ENCODE data around the gene HEG1. TPM values are rescaled to one million over a fixed set of nuclear protein-coding genes. Genes with fewer than 3 reads are reported as not detected.

HEG1 gene
- polyA plus RNA-seq, 10 donors: 27.5 to 44.2 (median 36.0) TPM

DNA sequence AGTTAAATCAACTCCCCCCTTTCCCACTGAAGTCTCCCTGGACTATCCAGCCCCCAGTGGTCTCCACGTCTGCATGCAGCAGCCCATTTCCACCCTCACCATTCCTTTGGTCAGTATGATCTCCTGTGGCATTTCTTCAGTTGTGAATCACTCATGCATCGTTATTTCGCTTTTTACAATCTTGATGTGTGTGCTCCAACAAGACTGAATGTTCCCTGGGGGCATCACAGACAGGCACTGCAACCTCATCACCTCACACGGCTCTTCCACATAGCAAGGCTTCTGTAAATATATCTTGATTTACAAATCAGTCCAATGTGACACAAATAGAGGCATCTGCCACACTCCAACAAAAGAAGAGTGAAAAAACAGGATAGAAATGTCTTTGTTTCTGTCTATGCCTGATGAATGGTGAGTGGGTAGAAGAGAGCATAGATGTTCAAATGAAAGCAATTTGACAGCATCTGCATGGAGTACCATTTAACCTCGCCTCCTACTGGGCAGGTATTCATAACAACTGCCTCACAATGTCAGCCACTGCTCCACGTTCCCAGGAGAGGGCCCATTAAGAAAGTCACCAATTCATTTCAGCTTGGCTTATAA is 5.2 kb downstream of the HEG1 start:
- DNase-seq: no peak

DNA sequence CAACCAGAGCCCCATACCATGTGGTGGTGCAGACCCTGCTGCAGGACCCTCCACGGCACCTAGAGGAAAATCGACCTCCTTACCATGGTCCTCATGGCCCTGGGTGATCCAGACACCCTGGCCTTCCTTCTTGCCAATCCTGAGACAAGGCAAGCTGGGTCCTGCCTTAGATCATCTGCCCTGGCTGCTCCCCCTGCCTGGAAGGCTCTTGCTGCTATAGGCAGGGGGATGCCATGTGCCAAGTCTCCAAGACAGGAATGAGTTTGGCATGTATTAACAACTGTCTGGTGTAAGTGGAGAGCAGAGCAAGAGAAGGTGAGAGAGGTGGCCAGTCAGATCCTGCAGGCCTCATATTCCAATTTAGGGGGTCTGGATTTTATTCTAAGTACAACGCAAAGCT is 7.5 kb downstream of the HEG1 start:
- no peak for DNase-seq

DNA sequence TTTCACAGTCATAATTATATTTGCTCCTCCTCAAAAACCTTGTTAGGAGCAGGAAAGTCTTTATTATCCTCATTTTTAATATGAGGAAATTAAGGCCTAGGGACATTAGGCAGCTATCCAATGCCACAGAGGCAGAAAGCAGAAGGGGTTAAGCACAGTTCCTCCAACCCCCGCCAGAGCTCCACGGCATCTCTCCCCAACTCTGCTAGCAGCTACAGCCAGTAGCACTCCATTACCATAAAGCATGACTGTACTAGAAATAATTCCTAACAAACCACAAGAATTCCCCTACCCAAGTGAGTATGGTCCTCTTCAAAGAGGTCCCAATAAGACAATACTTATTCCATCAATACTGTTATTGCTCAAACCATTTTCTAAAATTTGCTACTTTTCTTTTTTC is 9.8 kb downstream of the HEG1 start:
- DNase-seq: peak in 1 of 3 donors; percentile 72

DNA sequence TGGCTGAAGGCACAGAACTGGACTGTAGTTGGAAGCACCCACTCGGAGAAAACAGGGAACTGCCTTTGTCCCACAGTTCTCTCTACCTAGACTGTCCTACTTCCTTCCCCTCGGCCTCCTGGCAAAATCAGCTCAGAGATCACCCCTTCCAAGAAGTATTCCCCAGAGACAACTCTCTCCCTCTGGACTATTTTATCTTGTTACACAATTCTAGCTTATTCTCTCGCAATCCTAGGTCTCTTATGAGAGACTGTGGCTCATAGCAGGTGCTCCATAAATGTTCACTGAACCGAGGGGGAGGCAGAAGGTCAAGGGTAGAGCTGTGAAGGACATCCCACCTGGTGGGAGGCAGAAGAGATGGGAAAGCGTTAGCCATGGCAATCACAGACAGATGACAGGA is 10.6 kb downstream of the HEG1 start:
- no peak for DNase-seq

DNA sequence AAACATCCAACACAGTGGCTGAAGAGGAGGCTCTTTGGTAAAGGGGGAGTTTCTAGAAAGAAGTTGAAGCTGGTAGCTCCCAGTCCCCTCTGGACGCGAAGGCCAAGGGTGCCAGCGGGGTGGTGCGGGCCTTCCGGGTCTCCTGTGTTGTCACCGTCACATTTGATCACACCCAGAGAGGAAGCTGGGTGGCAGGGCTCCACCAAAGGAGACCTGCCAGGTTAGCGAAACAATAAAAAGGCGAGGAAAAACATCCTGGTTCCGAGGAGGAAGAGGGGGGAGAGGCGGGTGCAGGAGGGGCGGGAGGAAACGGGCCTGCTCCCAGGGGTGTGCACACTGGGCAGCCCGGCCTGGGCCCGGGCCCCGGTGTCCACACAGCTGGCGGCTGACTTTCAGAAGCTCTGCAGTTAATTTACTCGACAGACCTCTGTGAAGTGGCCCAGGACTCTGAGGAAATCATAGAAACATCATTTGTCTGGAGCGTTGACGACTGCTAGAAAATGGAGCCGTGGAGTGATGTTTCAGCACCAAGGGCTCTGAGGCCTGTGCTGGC is 12.1 kb downstream of the HEG1 start:
- DNase-seq: peak in 2 of 3 donors; percentile 41 to 69

DNA sequence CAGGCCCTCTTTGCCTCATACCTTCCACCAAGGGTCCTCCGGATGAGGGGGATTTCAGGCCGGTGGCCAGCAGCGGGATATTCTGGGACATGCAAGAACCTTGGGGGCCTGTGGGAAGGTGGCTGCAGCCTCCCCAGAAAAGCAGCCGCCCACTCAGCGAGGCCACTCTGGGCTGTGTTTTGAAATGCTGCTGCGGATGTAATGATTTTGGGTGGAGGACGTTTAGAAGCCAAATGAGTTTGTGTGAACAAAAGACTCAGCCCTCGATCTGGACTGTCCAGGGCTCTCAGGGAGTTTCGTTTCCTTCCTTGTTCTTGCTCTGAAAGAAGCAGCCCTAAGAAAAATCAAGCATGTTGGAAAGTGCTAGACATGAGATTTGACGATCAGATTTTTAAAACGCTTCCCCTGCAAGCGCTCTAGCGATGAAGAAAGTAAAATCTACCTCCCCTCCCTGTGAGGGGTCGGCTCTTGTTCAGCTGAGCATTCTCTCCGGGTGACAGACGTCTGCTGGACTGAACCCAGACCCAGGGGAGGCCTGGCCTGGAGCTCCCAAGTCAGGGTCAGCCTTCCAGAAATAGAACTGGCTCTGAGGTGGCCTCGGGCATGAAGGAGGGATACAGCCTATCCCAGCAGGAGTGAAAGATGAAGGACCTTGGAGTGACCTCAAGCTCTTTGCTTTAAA is 12.9 kb downstream of the HEG1 start:
- DNase-seq: peak; percentile 49 to 88 (median 75)

DNA sequence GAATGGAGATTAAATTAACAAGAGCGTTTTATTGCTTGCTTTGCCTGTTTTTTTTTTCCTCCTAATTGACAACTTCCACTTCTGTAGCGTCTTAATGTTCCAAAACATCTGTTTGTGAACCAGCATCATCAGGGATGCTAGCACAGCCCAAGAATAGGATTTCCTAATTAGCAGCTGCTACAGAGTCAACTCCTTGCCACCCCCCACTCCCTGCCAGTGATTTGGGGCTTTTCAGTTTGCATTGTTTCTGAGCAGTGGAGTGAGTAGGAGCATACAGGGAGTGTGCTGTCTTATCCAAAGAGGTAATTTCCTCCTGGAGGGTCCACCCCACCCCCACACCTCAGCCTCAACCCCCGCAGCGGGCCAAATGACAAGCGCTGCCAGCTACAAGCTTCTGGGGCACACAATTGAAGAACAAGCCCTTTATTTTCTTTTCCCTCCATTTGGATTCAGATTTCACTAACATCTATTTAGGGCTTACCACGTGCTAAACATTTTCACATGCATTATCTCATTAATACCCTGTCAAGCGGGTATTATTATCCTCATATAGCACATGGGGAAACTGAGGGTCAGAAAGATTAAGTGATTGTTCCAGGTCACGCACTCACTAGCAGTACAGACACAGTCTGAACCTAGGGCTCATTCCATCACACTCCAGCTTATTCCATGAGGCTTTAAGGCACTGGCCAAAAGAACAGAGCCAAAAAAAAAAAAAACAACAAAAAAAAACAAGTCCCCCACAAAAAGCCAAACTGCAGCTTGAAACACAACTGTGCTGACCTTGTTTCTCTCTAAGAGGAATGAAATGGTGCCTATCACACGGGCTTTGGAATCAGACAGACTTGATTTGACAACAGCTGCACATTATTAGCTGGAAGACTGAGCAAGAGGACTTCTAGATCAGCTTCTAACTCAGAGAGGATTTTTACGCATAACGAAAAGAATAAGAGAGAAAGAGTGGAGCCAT is 16.4 kb downstream of the HEG1 start:
- peak; percentile 41 to 76 (median 43) for DNase-seq

DNA sequence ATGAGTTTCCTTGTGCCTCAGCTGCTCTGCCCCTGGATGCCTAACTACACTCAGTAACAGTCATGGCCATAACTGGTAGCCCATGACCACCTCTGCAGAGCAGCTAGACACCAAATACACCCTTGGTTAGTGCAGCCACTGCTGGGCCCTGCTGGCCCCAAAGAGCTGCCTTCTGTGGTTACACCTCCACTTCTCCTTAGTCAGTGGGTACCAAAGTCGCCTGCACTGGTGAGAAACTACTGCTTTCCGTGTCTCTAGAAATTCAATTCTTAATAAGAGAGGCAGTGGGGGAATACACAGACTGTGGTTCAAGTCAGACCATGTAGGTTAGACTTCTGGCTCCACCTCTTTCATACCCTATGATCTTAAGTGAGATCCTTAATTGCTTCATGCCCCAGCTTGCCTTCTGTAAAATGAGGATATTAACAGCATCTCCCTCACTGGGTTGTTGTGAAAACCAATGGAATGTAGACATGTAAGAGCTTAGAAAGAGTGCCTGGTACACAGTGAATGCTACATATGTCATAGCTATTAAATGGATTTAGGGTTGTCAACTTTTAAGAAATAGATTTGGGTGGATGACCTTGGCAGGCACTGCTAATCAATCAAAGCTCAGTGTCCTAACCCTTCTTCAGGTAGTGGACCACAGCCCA is 18.2 kb downstream of the HEG1 start:
- no peak for DNase-seq

DNA sequence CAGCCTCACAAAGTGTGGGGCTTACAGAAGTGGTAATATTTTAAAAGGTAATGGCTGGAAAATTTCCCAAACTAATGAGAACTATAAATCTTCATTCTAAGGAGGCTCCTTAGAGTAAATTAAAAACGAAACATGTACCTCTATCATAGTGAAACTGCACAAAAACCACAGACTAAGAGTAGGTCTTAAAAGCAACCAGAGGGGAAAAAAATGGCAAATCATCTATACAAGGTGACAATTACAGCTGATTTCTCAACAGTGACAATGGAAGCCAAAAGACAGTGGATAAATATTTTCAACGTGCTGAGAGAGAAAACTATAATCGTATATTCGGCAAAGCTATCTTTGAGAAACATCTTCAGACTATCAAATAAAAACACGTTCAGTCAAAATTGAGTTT is 20.6 kb downstream of the HEG1 start:
- DNase-seq: no peak

DNA sequence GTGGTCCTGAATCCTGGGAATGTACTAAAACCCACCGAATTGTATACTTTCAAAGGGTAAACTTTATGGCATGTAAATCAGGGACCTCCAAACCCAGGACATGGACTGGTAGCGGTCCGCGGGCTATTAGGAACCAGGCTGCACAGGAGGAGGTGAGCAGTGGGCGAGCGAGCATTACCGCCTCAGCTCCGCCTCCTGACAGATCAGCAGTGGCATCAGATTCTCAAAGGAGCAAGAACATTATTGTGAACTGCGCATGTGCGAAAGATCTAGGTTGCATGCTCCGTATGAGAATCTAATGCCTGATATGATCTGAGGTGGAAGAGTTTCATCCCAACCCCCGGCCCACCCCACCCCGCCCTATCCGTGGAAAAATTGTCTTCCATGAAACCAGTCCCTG is 22.2 kb downstream of the HEG1 start:
- DNase-seq: no peak

DNA sequence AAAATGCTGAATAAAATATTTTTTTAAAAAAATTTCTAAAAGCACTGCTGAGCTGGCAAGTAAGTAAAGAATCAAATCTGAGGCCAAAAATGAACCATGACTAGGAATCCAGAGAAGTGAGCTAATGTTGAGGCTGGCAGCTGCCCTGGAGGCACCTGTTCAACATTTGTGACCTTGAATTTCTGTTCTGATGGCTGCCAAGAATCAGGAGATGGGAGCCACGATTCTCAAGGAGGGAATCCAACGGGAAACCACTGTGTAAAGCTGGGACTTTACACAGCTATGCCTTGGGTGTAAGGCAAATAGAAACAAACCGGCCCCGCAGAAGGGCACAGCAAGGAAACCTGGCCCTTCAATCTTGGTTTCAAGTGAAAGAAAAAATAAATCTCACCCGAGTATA is 22.7 kb downstream of the HEG1 start:
- peak in 1 of 3 donors; percentile 57 for DNase-seq

DNA sequence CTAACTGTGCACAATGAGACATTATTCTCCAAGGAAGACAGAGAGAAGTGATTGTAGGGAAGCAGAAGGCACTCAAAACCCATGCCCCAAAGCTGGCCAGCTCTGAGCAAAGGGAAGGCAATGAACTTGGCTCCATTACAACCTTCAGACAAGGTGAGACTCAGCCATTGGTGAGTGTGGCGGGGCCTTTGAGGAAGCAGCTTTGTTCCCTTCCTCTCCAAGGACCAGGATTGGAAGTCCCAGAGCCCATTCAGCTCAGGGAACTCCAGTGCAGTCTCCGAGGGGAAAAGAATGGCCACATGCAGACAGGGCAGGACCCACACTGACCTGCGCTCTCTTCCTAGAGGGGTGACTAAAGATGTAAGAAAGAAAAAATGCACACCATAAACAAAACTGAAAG is 23.1 kb downstream of the HEG1 start:
- DNase-seq: no peak

DNA sequence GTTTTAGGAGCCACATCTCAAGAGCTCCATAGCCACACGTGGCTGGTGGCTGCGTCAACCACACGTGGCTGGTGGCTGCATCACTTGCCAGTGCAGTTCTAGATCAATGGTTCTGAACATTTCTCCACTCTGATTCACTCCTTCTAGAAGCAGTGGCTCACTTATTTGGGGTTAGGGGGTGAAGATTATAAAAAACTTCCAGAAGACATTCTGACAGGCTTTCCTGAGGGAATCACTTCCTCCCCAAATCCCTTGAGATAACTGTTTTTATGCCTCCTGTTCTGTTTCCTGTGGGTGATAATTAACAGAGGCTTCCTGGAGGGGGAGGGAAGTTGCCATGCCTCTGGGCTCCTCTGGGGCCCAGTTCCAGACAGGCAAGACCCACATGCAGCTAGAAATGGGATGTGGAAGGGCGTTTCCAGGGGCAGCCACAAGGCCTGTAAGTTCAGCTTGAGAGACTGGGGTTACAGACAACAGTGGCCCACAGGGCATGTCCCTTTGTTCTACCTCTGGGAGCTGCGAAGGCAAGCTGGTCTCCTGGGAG is 23.6 kb downstream of the HEG1 start:
- DNase-seq: no peak

DNA sequence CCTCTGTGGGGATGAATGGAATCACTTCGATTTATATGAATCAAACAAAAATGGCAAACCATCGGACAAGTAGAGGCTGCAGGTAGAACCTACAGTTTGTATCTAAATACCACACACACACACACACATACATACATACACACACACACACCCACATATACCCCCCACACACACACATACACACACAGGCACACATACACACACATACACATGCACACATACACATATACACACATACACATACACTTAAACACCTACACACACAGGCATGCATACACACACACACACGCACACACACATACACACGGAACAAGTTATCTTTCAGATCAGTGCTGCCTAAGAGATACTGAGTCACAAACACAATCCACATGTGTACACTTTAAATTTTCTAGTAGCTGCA is 24.3 kb downstream of the HEG1 start:
- no peak for DNase-seq

DNA sequence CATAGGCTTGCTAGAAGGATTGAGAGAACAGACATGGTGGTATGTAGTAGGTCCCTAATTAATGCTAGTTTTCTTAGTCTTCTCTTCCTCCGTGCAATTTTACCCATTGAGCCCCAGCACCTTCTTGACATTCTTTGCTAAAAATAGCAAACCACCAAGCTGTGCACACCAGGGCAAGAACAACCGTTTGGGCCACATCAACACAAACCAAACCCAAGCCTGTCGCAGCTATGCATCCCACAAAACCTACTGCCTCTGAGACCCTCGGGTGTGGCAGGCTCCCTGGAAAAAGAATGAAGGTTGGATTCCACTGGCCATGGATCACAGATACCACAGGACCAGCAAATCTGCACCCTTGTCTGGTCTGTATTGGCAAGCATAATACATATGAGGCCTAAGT is 27.1 kb downstream of the HEG1 start:
- DNase-seq: no peak

DNA sequence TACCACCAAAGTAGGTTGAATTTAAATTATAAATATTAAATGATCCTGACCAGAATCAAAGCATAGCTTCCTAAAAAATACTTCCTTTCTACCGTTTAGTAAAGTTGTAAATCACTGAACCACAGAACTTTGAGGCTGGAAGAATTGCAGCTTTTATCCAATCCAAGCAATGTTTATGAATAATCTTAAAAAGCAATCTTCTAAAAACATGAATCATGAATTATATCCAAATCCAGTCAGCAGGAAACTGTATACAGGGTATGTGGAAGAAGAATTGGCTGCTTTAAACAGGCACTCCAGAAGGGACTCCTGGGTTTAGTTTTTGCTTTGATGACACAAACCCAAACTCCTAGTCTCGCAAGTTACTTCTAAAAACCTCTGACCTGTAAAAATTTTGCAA is 30.2 kb downstream of the HEG1 start:
- DNase-seq: no peak

DNA sequence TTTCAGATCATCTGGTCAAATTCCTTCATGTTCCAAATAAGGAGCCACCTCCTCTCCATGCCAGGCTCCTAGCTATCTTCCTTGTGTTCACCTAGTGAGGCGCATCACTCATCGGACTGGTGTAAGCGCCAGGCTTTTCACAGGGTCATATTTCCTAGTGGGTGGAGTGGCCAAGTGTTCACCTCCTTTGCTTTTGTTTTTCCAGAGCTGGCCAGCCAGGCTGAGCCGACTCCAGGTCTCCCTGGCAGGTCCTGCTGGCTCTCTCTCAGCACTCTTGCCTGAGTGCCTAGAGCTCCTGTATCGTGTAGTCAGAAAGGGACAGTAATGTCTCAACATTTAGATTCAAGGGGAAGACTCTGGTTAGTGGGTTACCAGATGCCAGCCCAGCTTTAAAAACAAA is 31.0 kb downstream of the HEG1 start:
- DNase-seq: peak in 2 of 3 donors; percentile 37 to 55

DNA sequence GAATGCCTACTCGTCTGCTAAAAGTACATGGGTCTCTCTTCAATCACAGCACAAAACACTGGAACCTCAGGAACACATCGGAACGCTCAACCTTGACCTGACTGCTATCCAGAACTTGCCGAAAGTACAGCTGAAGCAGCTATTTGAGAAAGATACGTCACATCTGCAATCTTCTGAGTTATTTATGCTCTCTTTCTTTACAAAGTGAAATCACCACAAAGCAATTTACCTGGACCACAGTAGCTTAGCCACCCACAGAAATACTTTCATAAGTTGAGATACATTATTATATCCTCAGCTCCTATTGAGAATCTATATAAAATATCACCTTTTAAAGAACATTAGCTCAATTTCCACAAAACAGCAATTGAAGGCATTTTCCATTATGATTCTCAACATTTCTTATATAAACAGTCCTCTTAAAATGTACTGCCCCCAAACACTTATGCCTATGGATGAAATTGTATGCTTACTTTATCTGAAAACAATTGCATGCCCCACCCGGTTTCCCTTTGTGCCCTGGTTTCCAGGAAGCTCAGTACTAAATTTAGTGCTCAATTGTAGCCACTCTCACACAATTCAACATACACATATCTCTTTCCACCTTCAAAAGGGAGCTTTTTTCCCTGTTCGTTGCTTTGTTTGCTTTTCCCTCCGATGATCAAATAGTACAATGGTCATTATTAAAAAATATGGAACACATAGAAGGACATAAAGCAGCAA is 31.8 kb downstream of the HEG1 start:
- DNase-seq: no peak

DNA sequence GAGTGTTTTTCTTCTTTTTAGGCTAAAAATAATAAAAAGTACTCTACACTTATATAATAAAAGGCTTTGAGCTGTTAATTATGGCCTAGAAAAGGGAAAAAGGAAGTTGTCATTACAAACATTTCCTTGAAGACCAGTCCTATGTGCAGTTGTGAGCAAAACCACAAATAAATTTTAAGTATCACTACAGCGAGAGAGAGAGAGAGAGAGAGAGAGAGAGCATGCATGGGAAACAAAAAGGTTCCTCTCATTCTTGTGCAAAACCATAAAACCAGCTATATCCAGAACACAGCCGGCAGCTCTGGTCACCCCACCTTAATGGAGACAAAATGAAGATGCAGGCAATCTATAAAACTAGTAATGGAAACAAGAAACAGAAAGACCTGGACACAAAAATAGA is 33.6 kb downstream of the HEG1 start:
- no peak for DNase-seq

DNA sequence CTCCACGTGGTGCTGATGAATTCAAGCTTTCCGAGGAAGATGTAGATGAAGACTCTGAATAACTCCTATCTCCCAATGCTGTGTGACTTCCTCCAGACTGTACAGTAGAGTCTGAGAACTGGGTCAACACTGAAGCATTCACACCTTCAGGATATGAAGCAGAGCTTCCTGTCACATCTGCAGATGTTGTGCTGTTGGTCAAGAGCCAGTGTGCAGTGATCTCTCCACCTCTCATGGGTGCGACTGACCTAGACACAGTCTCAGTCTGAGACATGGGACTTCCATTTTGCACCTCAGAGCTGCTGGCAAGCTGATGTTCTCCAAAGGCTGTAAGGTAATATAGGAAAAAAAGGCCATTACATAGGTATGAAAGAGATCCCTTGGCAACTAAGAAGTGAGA is 36.5 kb downstream of the HEG1 start:
- no peak for DNase-seq

DNA sequence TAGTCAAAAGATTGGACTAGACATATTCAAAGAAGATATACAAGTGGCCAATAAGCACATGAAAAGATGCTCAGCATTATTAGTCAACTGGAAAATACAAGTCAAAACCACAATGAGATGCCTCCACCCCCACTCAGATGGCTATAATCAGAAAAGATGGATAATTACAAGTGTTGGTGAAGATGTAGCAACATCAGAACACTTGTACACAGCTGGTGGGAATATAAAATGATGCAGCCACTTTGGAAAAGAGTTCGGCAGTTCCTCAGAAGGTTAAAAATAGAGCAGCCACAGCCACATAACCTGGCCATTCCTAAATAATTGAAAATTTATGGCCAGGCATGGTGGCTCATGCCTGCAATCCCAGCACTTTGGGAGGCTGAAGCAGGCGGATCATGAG is 38.4 kb downstream of the HEG1 start:
- no peak for DNase-seq

Data from muscle of back (tissue), 11 donors.